Measurements from ENCODE around the gene HYAL3.

DNA sequence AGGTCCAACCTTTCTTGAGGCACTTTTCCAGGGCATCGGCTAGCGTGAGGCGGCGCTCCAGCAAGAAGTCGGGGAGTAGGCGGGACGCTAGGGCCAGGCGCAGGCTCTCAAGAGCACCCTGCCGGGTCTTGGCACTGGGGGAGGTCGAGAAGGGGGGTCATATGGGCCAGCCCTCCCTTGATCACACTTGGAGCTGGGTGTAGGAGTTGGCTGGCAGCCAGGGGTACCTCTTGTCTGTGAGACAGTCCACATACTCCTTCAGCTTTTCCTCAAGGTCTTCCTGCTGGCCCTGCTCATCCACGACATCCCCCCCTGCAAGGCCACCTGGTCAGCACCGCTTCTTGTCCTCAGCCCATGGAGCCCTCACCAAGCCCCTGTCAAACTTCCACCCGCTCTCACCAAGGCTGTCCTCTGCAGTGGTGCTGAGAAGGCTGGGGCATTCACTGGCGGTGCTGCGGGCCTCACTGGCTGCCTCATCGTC lies 9.0 kb downstream of the HYAL3 start:
- no peak for TF ChIP-seq POLR2A (IDR thresholded peaks at IDR 0.05)
- TF ChIP-seq, protein P1, sequence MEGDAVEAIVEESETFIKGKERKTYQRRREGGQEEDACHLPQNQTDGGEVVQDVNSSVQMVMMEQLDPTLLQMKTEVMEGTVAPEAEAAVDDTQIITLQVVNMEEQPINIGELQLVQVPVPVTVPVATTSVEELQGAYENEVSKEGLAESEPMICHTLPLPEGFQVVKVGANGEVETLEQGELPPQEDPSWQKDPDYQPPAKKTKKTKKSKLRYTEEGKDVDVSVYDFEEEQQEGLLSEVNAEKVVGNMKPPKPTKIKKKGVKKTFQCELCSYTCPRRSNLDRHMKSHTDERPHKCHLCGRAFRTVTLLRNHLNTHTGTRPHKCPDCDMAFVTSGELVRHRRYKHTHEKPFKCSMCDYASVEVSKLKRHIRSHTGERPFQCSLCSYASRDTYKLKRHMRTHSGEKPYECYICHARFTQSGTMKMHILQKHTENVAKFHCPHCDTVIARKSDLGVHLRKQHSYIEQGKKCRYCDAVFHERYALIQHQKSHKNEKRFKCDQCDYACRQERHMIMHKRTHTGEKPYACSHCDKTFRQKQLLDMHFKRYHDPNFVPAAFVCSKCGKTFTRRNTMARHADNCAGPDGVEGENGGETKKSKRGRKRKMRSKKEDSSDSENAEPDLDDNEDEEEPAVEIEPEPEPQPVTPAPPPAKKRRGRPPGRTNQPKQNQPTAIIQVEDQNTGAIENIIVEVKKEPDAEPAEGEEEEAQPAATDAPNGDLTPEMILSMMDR (IDR thresholded peaks at IDR 0.05) = no peak

Measured in prostate gland (tissue), 2 donors.